HepG2 (cell line): ENCODE measurements around the gene SRRM3. TPM values are rescaled to one million over a fixed set of nuclear protein-coding genes. Genes with fewer than 3 reads are reported as not detected.

Experiments used
- BHLHE40 ChIP-seq: IDR thresholded peaks from 2 replicates; pipeline ENCODE4 v1.6.1; 2011; ENCODE audit warnings: low read length, improper control_type of control experiment
- EED ChIP-seq: sonication (generic); formaldehyde crosslinking; IDR thresholded peaks from 2 replicates; pipeline ENCODE4 v1.5.0; 2020; ENCODE audit warnings: mild to moderate bottlenecking, missing genetic modification reagents
- ISX ChIP-seq: sonication (generic); formaldehyde crosslinking; conservative IDR thresholded peaks from 2 replicates; pipeline ENCODE4 v1.5.0; 2020; ENCODE audit warnings: missing genetic modification reagents
- MED8 ChIP-seq: sonication (generic); formaldehyde crosslinking; IDR thresholded peaks from 2 replicates; pipeline ENCODE4 v1.8.1; 2023; ENCODE audit warnings: mild to moderate bottlenecking, missing genetic modification reagents; ENCODE audit not compliant: insufficient replicate concordance
- NR2F2 ChIP-seq: IDR thresholded peaks from 2 replicates; pipeline ENCODE4 v1.6.1; 2012; ENCODE audit warnings: low read depth, inconsistent platforms, borderline replicate concordance
- PITX1 ChIP-seq: sonication (generic); formaldehyde crosslinking; IDR thresholded peaks from 2 replicates; pipeline ENCODE4 v1.5.1; 2020; ENCODE audit warnings: mild to moderate bottlenecking, missing genetic modification reagents
- POGZ ChIP-seq: sonication (generic); formaldehyde crosslinking; IDR thresholded peaks from 2 replicates; pipeline ENCODE4 v1.4.0; 2020; ENCODE audit warnings: mild to moderate bottlenecking, missing genetic modification reagents
- POLR2AphosphoS2 ChIP-seq: IDR thresholded peaks from 2 replicates; pipeline ENCODE4 v1.6.1; 2011; ENCODE audit warnings: low read depth, low read length, improper control_type of control experiment
- SCMH1 ChIP-seq: sonication (generic); formaldehyde crosslinking; IDR thresholded peaks from 2 replicates; pipeline ENCODE4 v1.9.0; 2021; ENCODE audit warnings: missing genetic modification reagents, mild to moderate bottlenecking, borderline replicate concordance
- ZMYM4 ChIP-seq: sonication (generic); formaldehyde crosslinking; IDR thresholded peaks from 2 replicates; pipeline ENCODE4 v1.8.1; 2023; ENCODE audit warnings: mild to moderate bottlenecking, missing genetic modification reagents
- ZNF207 ChIP-seq: fragments of 450-650 bp; IDR thresholded peaks from 2 replicates; pipeline ENCODE4 v1.6.1; 2016; ENCODE audit warnings: antibody characterized with exemption, borderline replicate concordance
- ZNF224 ChIP-seq: sonication (generic); formaldehyde crosslinking; IDR thresholded peaks from 2 replicates; pipeline ENCODE4 v1.5.0; 2020; ENCODE audit warnings: mild to moderate bottlenecking, missing genetic modification reagents
- ZNF230 ChIP-seq: sonication (generic); formaldehyde crosslinking; IDR thresholded peaks from 2 replicates; pipeline ENCODE4 v1.4.0; 2020; ENCODE audit warnings: mild to moderate bottlenecking, missing genetic modification reagents
- polyA plus RNA-seq, 8 experiments: library from polyadenylated mRNA; depleted of rRNA in 3 of 8; stranded (reverse) in 7 of 8; unstranded in 1 of 8; fragments of >200 nt; fragmentation: Illumina TruSeq in 4 of 8; extraction: Trizol in 4 of 8; gene quantifications; 2 replicates each; pipeline versions ENCODE4 v1.2.1 to v1.2.3, GENCODE V29; 2011 to 2016; ENCODE audit warnings: low read depth in 4 of 8, missing spikeins in 1 of 8, mixed read lengths in 1 of 8; ENCODE audit not compliant: insufficient read depth in 1 of 8
- total RNA-seq, 5 experiments: library from RNA; depleted of rRNA; stranded (reverse); fragments of >200 nt; fragmentation: Illumina TruSeq; extraction: Trizol; gene quantifications; 2 replicates each; pipeline ENCODE4 v1.2.3, GENCODE V29; 2016; ENCODE audit warnings: low read depth in 1 of 5
- TF ChIP-seq, protein P1 (sequence below): sonication (generic); formaldehyde crosslinking; IDR thresholded peaks from 2 replicates; pipeline ENCODE4 v1.5.1; 2020; ENCODE audit warnings: mild to moderate bottlenecking, moderate library complexity, missing genetic modification reagents
- TF ChIP-seq, protein P2 (sequence below), 2 experiments: fragments of 450-650 bp in 1 of 2; sonication (generic) in 1 of 2; formaldehyde crosslinking in 1 of 2; IDR thresholded peaks; 2 replicates each; pipeline versions ENCODE4 v1.6.1 to v1.8.0; 2016 to 2022; ENCODE audit warnings: antibody characterized with exemption in 1 of 2, mild to moderate bottlenecking in 1 of 2, missing genetic modification reagents in 1 of 2
- TF ChIP-seq, protein P3 (sequence below): sonication (generic); formaldehyde crosslinking; IDR thresholded peaks from 2 replicates; pipeline ENCODE4 v1.4.0; 2020; ENCODE audit warnings: mild to moderate bottlenecking, missing genetic modification reagents

The SRRM3 gene
- total and polyA plus RNA-seq, 2 of the 13 experiments (the other 11 are each of a cell fraction or from before 2014, with no cell fraction given): 0.13 to 0.54 TPM

DNA sequence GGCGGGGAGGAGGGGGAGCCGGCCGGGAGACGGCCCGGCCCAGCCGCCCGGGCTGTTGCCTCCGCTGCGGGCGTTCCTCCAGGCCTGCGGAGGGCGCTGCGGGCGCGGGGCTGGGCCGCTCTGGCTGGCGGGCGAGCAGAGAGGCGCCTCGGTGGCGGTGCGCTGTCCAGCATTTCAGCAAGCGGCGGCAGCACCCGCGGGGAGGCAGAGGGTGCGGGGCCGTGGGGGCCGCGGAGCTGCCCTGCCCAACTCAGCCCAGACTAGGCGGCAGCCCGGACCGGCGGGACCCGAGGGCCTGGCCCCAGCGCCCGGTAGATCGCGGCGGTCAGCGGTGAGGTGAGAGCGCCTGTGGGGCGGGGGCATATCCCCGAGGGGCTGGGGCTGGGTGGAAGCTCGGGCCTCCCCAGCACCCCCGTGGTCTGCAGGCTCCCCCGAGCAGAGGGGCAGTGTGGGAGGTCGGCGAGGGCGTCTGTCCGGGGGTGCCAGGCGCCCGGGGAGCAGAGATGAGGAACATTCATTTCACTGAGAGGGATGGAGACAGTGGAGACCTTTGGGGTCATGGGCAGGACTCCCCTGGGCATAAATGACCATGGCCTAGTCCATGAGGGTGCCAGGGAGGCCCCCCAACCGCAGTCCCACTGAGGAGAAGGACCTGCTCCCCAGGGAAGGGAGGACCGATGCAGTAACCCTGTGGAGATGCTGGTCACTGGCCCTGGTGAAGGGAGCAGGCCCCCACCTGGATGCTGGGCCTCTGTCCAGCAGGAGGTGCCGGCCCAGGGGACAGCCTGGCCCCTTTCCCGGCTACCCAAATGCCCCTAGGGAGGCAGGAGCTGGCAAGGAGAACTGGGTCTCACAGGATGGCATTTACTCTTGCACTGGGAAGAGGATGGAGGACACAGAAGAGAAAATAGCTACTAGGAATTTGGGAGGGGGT is at the start of gene SRRM3 (continued):
- TF ChIP-seq EED (CRISPR knock-in tag) (peak; percentile 96), ZNF224 (CRISPR knock-in tag) (0 out of 2 replicates have a peak, but pooled peaks have one; percentile 56), SCMH1 (CRISPR knock-in tag) (no peak), PITX1 (peak; percentile 68; the same call in 1 of the 2 replicates), NR2F2 (no peak), ZMYM4 (CRISPR knock-in tag) (peak; percentile 99), ISX (peak; percentile 96), POGZ (CRISPR knock-in tag) (peak; percentile 97), ZNF207 (no peak), POLR2AphosphoS2 (no peak), BHLHE40 (0 out of 2 replicates have a peak, but pooled peaks have one; percentile 17), MED8 (no peak), ZNF230 (CRISPR knock-in tag) (peak; percentile 76; the same call in 1 of the 2 replicates)
- TF ChIP-seq, protein P1, sequence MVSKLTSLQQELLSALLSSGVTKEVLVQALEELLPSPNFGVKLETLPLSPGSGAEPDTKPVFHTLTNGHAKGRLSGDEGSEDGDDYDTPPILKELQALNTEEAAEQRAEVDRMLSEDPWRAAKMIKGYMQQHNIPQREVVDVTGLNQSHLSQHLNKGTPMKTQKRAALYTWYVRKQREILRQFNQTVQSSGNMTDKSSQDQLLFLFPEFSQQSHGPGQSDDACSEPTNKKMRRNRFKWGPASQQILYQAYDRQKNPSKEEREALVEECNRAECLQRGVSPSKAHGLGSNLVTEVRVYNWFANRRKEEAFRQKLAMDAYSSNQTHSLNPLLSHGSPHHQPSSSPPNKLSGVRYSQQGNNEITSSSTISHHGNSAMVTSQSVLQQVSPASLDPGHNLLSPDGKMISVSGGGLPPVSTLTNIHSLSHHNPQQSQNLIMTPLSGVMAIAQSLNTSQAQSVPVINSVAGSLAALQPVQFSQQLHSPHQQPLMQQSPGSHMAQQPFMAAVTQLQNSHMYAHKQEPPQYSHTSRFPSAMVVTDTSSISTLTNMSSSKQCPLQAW (CRISPR knock-in tag): peak; percentile 56; the same call in 1 of the 2 replicates
- TF ChIP-seq, protein P2, sequence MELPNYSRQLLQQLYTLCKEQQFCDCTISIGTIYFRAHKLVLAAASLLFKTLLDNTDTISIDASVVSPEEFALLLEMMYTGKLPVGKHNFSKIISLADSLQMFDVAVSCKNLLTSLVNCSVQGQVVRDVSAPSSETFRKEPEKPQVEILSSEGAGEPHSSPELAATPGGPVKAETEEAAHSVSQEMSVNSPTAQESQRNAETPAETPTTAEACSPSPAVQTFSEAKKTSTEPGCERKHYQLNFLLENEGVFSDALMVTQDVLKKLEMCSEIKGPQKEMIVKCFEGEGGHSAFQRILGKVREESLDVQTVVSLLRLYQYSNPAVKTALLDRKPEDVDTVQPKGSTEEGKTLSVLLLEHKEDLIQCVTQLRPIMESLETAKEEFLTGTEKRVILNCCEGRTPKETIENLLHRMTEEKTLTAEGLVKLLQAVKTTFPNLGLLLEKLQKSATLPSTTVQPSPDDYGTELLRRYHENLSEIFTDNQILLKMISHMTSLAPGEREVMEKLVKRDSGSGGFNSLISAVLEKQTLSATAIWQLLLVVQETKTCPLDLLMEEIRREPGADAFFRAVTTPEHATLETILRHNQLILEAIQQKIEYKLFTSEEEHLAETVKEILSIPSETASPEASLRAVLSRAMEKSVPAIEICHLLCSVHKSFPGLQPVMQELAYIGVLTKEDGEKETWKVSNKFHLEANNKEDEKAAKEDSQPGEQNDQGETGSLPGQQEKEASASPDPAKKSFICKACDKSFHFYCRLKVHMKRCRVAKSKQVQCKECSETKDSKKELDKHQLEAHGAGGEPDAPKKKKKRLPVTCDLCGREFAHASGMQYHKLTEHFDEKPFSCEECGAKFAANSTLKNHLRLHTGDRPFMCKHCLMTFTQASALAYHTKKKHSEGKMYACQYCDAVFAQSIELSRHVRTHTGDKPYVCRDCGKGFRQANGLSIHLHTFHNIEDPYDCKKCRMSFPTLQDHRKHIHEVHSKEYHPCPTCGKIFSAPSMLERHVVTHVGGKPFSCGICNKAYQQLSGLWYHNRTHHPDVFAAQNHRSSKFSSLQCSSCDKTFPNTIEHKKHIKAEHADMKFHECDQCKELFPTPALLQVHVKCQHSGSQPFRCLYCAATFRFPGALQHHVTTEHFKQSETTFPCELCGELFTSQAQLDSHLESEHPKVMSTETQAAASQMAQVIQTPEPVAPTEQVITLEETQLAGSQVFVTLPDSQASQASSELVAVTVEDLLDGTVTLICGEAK (IDR thresholded peaks at IDR 0.05): no peak
- TF ChIP-seq, protein P2 (CRISPR knock-in tag; IDR thresholded peaks at IDR 0.05): peak; percentile 80
- TF ChIP-seq, protein P3, sequence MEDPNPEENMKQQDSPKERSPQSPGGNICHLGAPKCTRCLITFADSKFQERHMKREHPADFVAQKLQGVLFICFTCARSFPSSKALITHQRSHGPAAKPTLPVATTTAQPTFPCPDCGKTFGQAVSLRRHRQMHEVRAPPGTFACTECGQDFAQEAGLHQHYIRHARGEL: no peak; the same call in 1 of the 2 replicates
